ENCODE data around the gene ASPA.
"Not testable (repeated sequence)": the region's sequence is repeated elsewhere in the genome, so short reads cannot be mapped to it uniquely, and the experiment has no call there.

GRCh38 chr17:3514167-3514566, 38.4 kb downstream of the ASPA start:
- not testable (repeated sequence) for TF ChIP-seq CTCF (conservative IDR thresholded peaks at IDR 0.05; ENCODE audit: low read depth, low read length); EZH2 (IDR thresholded peaks at IDR 0.05; ENCODE audit: borderline replicate concordance, low read depth, low read length, poor library complexity, severe bottlenecking)

Data from A673 (cell line).